GM18907 (cell line): Measurements from ENCODE around the gene PSMB2.

Experiments used
- ATAC-seq: cut with Tn5 transposase; IDR thresholded peaks from one replicate; pipeline ENCODE4 v1.9.1; 2021; ENCODE audit warnings: mild to moderate bottlenecking, moderate library complexity; ENCODE audit not compliant: unreplicated experiment

Gene PSMB2

DNA sequence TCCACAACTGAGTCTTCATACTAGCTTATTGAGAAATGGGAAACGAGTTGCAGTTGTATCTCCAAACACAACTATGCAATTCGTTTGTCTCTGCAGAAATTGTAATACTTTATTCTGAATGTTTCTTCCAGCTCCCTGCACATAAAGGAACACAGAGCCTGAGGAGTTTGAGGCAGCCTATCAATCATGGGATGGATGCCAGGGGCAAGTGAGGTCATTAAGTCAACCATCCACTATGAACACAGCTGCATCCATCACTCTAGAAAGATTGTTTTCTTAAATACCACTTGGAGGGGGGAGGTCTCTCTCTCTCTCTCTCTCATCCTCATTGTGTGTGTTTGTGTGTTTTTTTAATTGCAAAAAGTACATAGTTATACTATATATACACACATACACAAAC is 2.9 kb upstream of the PSMB2 start:
- ATAC-seq, result no peak

DNA sequence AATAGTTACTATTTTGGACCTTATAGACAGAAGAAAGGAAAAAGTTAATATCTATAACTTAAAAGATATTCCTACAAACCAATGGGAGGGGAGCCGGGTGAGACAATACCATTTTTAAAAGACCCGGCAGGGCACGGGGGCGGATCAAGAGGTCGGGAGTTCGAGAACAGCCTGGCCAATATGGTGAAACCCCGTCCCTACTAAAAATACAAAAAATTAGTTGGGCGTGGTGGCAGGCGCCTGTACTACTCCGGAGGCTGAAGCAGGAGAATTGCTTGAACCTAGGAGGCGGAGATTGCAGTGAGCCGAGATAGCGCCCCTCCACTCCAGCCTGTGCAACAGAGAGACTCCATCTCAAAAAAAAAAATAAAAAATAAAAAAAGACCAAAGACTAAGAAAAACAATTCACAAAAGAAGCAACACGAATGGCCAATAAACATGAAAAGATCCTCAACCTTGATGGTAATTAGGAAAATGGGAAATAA is 1.2 kb upstream of the PSMB2 start:
- no peak for ATAC-seq

DNA sequence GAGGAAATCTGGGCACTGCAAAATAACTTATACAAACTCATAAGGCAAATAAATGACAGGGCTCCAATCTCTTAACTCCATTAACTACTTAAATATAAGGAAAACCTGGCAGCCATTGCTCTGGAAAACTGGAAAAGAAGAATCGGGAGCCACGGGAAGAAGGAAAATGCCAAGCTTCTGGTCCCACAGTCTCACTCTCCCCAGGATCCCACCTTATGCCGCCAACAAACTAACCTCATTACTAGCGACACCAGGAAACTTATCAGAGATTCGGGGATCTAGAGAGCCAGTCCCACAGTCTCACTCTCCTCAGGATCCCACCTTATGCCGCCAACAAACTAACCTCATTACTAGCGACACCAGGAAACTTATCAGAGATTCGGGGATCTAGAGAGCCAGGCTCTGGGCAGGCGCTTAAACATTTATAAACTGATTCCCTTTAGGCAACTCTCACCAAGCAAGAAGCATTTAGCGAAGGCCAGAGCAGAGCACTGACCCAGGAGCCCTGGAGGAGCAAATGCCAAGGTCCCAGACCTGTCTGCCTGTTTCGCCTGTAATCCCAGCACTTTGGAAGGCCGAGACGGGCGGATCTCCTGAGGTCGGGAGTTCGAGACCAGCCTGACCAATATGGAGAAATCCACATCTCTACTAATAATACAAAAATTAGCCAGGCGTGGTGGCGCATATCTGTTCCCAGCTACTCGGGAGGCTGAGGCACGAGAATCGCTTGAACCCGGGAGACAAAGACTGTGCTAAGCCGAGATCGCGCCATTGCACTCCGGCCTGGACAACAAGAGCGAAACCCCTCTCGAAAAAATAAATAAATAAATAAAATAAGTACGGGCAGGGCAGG is 720 bp downstream of the PSMB2 start:
- ATAC-seq, result no peak

DNA sequence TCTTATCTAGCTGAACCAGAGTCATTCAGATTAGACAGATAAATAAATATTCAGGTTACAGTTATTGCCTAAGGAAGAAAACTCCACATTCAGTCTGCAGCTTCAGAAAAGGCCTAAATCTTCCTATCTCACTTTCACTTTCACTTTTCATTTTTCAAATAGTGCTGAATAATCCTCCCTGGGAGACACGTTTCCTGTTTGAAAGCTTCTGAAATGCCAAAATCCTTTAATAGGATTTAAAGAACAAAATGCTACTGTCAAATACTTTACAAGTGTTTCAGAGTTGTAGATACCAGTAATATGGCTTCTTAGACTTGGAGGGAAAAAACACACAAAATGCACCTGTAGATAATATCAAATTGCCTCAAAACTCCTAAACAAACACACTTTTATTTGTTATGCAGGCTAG is 3.9 kb downstream of the PSMB2 start:
- ATAC-seq, result no peak

DNA sequence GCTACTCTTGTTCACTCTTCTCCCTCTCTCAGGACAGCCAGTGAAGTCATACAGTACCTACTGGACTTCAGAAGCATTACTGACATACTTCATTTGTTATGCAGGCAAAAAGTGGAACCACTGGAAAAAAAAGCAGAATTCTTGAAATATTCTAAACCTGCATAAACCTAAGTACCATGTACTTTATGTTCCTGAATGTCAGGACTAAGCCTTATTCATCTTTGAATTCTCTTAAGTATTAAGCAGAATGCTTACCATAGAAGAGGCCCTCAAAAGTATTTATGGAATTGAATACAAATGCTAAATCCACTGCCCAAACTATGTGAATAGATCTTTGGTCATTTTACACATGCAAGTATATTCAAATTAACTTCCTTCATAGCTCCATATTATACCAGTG is 7.8 kb downstream of the PSMB2 start:
- no peak for ATAC-seq

DNA sequence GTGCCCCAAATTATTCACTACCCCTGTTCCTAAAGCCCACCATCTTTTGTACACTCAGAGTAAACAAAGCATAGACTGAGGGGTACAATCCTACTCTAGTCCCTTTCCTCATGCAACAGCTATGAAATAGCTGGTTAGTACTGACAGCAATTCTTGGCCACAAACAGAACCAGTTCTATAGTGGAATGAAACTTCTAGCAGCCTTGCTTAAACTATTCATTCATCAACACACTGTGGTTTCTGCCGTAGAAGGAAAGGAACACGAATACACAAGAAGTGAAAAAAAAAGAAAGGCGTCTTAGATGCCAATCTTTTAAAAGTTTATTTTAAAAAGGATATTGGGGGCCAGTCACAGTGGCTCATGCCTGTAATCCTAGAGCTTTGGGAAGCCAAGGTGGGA is 9.9 kb downstream of the PSMB2 start:
- ATAC-seq, result no peak

DNA sequence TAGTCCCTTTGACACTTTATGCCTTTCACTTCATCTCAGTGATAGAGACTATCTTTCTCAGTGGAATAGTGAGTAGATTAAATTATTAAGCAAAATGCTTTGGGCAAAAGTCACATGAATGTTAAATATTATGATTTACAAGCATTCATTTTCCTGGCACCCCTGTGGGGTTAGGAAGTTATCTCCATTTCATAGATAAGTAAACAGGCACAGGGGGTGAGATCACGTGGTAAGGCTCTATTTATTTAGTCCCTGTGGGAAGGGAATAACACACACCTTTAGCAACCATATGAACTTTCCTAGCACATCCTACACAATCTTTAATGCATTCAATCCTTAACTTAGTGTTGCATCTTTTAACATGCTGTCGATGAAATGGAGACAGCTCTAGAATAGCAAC is 12.3 kb downstream of the PSMB2 start:
- ATAC-seq, result no peak

DNA sequence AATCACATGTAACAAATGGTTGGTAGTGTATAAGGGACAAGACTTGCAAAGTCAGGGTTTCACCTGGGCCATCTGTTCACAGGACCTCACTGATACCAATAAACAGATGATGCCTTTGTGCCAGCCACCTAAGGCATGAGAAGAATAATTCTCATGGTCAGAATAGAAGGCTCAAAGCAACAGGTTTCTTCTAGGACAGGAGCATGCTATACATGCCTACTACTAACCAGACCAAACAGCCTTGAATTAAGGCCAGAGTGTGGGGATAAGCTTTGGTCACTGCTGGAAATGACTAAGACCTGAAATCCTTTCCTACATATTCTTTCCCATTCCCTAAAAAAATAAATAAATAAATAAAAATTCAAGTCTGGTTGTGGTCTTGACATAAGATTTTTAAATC is 17.5 kb downstream of the PSMB2 start:
- no peak for ATAC-seq

DNA sequence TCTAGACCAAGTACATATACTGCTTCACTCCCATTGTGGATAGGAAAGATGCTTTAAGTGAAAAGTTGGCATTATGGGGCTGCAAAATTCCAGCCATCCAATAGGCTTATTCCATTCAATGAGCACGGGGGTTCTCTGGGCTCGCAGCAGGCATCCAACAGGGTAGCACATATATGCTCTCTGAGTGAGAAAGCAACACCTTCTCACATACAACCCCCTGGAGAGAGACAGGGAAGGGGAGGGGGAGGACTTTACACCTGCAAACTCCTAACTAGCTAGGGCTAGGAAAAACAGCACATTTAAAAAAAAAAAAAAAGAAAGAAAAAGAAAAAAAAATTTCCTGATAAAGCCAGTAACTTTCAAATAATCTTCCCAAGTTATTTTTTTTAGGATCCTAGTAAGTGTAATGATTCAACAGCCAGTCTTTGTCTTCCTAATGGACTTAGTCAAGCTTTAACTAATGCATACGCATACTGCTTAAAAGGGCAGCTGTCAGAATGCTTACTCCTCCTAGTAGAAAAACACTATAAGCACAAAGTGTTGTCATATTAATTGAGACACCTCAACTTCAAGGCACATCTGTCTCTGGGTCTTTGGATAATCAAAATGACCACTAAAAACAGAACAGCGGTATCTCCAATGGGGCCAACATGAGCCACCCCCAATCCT is 18.7 kb downstream of the PSMB2 start:
- no peak for ATAC-seq

DNA sequence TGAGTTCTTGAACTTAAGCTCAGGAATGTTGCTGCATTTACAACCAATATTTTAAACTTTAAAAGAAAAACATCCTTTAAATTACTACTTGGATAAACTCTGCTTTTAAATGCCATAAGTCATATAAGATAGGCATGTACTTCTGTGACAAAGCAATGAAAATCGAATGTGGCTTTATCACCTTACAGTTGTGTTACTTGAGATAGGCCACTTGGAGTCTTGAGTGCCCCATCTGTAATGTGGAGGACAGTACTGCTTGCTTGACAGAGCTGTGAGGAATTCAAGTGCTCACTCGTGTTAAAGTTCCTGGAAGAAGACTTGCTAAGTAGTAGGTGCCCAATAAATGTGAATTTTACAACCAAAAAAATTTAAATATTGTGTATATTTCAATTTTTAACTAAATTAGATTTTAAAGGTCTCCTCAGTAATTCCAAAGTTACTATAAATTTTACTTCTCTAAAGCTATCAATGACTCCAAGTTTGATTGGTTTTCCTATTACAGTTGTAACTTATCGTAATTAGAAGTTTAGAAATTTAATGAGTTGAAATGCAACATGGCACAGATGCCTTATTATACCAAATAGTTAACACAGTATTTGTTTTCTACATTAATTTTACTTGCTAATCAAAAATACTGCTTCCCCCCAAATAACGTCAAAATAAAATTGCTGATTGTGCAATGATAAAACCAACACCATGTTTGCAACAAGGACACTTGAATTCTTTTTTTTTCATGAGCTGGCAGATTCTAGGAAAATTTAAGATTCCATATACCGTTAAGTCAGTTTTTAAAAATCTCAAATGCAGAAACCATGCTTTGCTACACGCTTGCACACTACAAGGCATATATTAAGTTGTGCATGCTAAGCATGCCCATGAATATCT is 21.8 kb downstream of the PSMB2 start:
- ATAC-seq, result no peak

DNA sequence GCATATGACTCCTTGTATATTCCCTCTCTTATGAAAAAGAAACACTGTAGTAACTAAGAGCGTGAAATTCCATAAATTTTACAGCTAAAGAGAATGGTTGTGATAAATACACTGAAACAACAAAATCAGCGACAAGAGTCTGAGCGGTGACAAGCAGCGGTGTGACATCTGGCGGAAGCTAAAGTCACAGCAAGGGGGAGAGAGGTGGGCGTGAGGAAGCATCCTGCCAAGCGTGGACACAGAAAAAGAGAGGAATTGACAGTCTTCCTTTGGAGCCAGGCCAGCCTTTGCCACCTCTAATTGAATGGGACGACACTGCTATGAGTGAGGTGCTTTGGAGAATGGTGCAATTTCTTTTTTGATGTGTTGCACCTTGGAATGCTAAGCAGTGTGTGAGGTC is 25.9 kb downstream of the PSMB2 start:
- ATAC-seq, result no peak

DNA sequence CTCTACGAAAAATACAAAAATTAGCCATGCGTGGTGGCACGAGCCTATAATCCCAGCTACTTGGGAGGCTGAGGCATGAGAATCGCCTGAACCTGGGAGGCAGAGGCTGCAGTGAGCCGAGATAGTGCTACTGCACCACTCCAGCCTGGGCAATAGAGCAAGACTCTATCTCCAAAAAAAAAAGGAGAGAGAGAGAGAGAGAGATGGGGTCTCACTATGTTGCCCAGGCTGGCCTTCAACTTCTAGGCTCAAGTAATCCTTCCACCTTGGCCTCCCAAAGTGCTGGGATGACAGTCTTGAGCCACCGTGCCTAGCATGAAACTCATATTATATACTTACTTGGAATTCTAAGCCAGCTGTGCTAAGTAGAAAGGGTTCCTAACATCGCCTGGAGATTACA is 29.7 kb downstream of the PSMB2 start:
- no peak for ATAC-seq

DNA sequence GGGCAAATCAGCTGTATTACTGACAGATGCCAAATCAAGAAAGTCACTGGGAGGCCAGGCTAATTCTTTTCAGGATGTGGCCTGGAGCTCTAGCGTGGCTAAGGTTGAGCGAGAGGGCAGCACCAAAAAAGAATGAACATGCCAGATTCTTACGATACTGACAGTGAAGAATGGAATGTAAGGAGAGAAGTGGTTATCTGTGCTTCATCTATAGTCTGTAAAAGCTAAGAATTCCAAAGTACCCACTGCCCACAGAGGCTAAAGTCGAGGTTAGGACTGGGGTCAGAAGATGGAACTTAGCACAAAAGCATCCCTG is 35.5 kb downstream of the PSMB2 start:
- no peak for ATAC-seq

DNA sequence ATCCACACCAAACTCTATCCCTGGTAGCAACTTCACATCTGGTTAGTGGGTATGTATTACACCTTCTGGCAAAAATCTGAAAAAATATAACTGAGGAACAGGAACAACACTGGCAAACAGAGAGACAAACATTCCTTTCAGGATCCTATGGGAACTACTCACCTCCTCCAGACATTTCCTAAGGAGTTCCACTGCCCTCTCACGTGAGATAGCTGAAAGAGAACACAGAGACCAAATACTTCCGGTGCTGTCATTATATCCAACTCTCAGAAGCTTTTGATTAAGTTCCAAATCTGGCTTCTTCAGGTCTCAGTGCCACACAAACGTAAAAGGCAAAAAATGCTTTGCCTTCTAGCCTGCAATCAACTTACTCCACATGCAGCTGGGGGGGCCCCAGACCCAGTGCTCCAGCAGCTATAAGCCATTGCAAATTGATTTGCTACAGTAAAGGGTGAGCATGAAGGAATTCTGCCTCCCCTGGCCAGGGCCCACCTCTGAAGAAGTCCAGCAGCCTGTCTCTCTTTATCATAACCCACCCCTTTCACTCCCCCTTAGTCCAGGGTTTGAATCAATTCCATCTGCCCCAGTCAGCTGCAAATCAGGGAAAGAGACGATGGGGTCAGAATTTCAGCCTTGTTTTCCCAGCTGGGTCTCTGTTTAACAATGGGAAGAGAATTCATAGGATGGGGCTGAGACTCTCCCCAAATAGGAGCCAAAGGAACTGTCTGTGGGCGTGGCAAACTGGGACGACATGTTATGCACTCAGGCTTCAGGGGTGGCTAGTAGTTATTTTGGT is 36.1 kb downstream of the PSMB2 start:
- no peak for ATAC-seq

DNA sequence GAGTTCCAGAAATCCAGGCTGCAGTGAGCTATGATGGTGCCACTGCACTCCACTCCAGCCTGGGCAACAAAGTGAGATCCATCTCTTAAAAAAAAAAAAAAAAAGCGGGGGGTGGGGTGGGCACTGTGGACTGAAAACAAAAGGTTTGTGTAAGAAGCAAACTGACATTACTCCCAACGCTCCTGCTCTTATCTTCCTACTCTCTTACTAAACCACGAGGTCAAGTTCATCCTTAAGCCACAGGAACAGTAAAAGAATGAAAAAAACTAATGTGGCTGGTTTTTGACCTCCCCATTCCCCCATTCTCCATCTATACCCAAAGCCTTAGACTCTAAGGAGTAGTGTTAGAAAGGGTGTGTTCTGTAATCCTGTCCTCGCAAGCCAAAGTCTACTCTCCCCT is 37.4 kb downstream of the PSMB2 start:
- no peak for ATAC-seq

DNA sequence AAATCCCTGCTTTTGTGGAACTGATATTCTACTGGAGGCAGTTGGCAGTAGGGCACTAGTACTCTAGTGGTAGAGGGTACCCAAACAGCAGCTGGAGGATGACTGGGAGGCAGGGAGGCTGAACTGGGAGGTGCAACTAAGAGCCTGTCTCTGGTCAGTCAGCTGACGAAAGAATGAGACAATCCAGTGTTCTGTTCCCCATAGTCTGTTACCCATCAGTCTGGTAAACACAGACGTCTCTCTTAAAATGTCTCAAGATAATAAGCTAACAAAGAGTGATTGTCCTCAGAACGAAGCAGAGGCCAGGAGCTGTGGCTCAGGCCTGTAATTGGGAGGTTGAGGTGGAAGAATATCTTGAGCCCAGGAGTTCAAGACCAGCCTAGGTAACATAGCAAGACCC is 37.9 kb downstream of the PSMB2 start:
- no peak for ATAC-seq

DNA sequence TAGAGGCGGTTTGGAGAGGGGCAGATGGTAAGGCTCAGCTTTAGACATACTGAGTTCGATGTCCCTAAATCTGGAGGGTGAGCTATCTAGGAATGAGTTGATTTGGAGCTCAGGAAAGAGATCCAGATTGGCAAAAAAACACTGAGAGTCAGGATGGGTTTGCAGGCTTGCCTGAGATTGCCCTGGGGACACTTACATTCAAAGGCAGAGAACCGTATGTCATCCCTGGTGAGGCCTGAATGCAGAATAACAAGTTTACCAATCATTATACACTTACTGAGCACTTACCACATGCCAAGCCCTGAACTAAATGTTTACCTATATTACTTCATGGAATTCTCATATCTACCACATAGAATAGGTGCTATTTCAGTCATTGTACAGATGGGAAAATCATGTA is 40.7 kb downstream of the PSMB2 start:
- ATAC-seq, result no peak

DNA sequence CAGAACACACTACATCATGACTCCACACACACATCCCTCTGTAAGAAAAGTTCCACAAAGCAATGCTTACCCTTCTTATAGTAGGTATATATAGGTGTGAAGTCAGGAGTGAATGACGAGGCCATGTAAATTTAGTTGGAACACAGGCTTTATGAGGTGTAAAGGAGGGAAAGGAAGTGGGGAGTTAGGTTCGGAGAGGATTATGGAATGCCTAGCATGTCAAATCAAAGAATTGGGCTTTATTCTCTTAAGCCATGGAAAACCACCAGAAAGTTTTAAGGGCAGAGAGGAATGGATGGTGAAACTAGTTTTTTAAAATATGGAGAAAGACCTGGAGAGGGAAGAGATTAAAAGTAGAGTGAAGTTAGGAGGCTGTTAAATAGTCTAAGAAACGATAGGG is 41.9 kb downstream of the PSMB2 start:
- ATAC-seq, result no peak

DNA sequence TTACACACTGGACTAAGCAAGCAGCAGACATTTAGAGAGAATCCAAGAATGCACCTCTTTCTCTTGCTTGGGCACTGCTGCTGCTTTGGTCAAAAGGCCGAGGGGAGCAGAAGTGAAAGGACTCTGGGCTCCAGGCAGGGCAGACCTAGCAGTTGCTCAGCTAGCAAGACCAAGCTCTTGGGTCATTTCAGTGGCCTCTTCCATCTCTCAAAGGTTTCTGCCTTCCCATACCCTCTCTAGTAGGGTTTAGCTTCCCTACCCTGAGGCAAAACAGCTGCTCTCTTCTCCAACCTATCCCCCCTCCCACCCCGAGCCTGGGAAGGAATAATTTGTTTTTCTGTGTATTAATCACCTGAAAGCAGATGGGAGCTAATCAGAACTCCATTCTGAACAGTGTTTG is 42.4 kb downstream of the PSMB2 start:
- ATAC-seq, result no peak

DNA sequence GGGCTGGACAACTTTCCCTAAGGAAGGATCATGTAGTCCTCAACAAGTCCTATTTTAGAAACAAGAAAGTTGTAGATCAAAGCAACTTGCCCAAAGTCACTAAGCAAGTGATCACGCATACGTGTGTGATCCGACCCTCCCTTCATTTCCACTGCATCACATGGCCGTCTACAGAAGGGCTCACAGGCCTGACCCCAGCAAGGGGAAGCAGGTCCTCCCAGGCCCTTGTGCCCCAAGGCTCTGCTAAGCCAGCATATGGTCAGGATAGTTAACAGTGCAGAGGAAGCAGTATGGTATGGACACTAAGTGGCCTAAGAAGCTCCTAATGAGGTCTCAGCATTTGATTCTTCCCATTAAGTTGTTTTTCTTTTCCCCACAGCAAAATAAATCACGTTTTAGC is 43.5 kb downstream of the PSMB2 start:
- no peak for ATAC-seq

DNA sequence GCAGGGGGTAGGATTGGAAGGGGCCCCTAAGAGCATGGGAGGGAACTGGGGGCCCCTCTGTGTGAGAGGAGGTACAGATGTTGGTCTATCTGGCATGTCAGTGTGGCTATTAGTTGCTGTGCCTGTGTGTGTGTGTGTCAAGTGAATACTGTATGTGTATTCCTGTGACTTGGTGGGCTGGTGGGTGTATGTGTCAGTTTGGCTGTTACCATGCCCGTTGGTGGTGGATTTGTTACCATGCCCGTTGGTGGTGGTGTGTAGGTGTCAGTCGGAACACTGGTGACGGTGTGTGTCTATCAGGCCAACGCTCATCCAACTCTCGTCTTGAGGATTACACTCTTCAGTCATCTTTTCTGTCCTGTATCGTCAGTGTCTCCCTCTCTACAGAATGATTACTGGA is 45.6 kb downstream of the PSMB2 start:
- ATAC-seq, result no peak
